DOHH2 (cell line): ENCODE measurements around the gene CFAP61.

ENCODE experiments used
- CTCF ChIP-seq: fragments of 200-600 bp; sonication (generic); IDR thresholded peaks from one replicate; pipeline ENCODE4 v1.5.1; 2014; ENCODE audit warnings: antibody characterized with exemption, mild to moderate bottlenecking, low read depth, low read length; ENCODE audit not compliant: poor library complexity, severe bottlenecking
- EZH2phosphoT487 ChIP-seq: fragments of 200-600 bp; sonication (generic); IDR thresholded peaks from 2 replicates; pipeline ENCODE4 v1.6.1; 2017; ENCODE audit warnings: borderline replicate concordance, mild to moderate bottlenecking, antibody characterized with exemption, low read length, moderate library complexity, mixed read lengths

GRCh38 chr20:20198011-20198410 lies 145.7 kb downstream of the CFAP61 start:
- TF ChIP-seq CTCF: no peak
- no peak for TF ChIP-seq EZH2phosphoT487
